Measurements from ENCODE around the gene SPIRE2. TPM values are rescaled to one million over a fixed set of nuclear protein-coding genes. Genes with fewer than 3 reads are reported as not detected.

The SPIRE2 gene
- total and polyA plus RNA-seq, 2 of the 13 experiments (the other 11 are each of a cell fraction or from before 2014, with no cell fraction given): 13.3 to 37.5 TPM

- TF ChIP-seq KIAA2018 (CRISPR knock-in tag; IDR thresholded peaks at IDR 0.05; ENCODE audit: borderline replicate concordance) (peak; percentile 89; the same call in 1 of the 2 replicates), TIGD3 (CRISPR knock-in tag; IDR thresholded peaks at IDR 0.05; ENCODE audit: borderline replicate concordance) (peak; percentile 95; the same call in 1 of the 2 replicates), NFE2L1 (CRISPR knock-in tag; IDR thresholded peaks at IDR 0.05; ENCODE audit: borderline replicate concordance) (0 out of 2 replicates have a peak, but pooled peaks have one; percentile 64), E2F1 (CRISPR knock-in tag; IDR thresholded peaks at IDR 0.05) (peak; percentile 81), POLR2AphosphoS5 (IDR thresholded peaks at IDR 0.05; ENCODE audit: low read depth, low read length) (peak; percentile 65), PATZ1 (CRISPR knock-in tag; IDR thresholded peaks at IDR 0.05) (peak; percentile 98), SNAPC4 (CRISPR knock-in tag; IDR thresholded peaks at IDR 0.05) (no peak), NR3C1 (CRISPR knock-in tag; IDR thresholded peaks at IDR 0.05) (no peak), ARNT2 (CRISPR knock-in tag; IDR thresholded peaks at IDR 0.05; ENCODE audit: low read depth) (peak; percentile 100)
These were observed 89.6 kb downstream of the SPIRE2 start (continued) for GRCh38 chr16:89917773-89918452.

All from HepG2 (cell line).